GM23338 (cell line): ENCODE data around the gene NDC1.

Experiments
- CTCF ChIP-seq, 2 experiments: fragments of 200-600 bp in 1 of 2; sonication (generic) in 1 of 2; conservative IDR thresholded peaks; 2 replicates each; pipeline versions ENCODE4 v1.5.1 to v1.6.1; 2016 to 2017; ENCODE audit warnings: antibody characterized with exemption in 2 of 2, low read depth in 2 of 2, mild to moderate bottlenecking in 2 of 2, moderate library complexity in 1 of 2
- EZH2 ChIP-seq: fragments of 200-600 bp; sonication (generic); IDR thresholded peaks from one replicate; pipeline ENCODE4 v1.8.0; 2017; ENCODE audit warnings: antibody characterized with exemption, mild to moderate bottlenecking, low read depth; ENCODE audit not compliant: unreplicated experiment
- EZH2phosphoT487 ChIP-seq: fragments of 200-600 bp; sonication (generic); IDR thresholded peaks from one replicate; pipeline ENCODE4 v1.8.1; 2018; ENCODE audit warnings: antibody characterized with exemption; ENCODE audit not compliant: unreplicated experiment
- POLR2AphosphoS5 ChIP-seq: IDR thresholded peaks from 2 replicates; pipeline ENCODE4 v1.6.1; 2016; ENCODE audit warnings: antibody characterized with exemption, low read depth
- REST ChIP-seq: IDR thresholded peaks from one replicate; pipeline ENCODE4 v1.6.1; 2018; ENCODE audit warnings: antibody characterized with exemption; ENCODE audit not compliant: unreplicated experiment

DNA sequence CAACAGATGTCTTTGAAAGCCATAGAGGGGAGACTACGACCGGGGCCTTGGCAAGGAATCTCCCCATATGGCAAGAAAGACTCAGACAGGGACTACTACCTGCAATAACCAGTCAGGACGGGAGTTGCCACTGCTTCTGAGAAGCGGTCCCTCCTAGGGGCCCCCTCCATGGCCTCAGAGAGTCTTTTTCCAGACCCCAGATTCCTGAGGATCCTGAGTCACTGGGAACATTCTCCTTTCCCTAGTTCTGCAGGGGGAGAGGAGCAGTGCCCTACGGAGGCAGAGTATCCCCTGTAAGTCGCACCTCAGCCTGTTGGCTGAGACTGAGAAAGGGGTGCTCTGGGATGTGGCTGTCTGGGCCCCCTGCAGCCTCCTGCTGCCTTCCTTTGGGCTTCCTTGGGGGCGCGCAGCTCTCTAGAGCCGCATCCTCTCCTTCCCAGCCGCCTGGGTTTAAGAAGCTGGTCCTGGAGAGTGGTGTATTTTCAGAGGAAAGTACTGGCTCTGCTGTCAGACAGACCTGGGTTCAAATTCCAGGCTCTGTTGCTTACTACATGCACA lies 107.0 kb downstream of the NDC1 start:
- TF ChIP-seq CTCF (conservative IDR thresholded peaks at IDR 0.05; ENCODE audit: low read depth in 2 of 2) = no peak
- TF ChIP-seq EZH2 = no peak
- TF ChIP-seq POLR2AphosphoS5 = no peak
- TF ChIP-seq EZH2phosphoT487 = no peak
- no peak for TF ChIP-seq REST
